Endothelial cell of umbilical vein (primary cell): ENCODE data around the gene C11orf21. TPM values are rescaled to one million over a fixed set of nuclear protein-coding genes. Genes with fewer than 3 reads are reported as not detected.
"Not testable (repeated sequence)": the region's sequence is repeated elsewhere in the genome, so short reads cannot be mapped to it uniquely, and the experiment has no call there.

Experiments used
- BruUV-seq: library from RNA; stranded (reverse); fragments of 400-500 nt; replicated peaks from 2 replicates; lab custom pipeline; 2021; lab: Mats Ljungman, UMichigan
- CTCF ChIA-PET: fragments of 300-600, 350-600 bp; sonication (Branson Sonifier 250); formaldehyde crosslinking; loops from one replicate; lab custom pipeline; 2021; ENCODE audit warnings: antibody characterized with exemption, inconsistent platforms; lab: Charles Lee
- POLR2A ChIA-PET: fragments of 300-600, 350-600 bp; sonication (Branson Sonifier 250); formaldehyde crosslinking; loops from one replicate; lab custom pipeline; 2021; ENCODE audit warnings: antibody characterized with exemption, inconsistent platforms; lab: Charles Lee
- DNase-seq: peaks from one replicate; pipeline ENCODE4 v3.0.0-alpha.2; 2011; ENCODE audit warnings: low read depth, low spot score
- FAIRE-seq: peaks from 2 replicates; lab custom pipeline; 2011; peaks lifted over from hg19 to GRCh38; lab: Jason Lieb, UNC
- H2AFZ ChIP-seq: 2 replicates; pipeline ENCODE4 v1.6.0; 2012; ENCODE audit warnings: low read depth, low read length, control low read depth, inconsistent platforms
- H3K27ac ChIP-seq: 2 replicates; pipeline ENCODE4 v1.5.1; 2011; ENCODE audit warnings: low read depth, mild to moderate bottlenecking, control low read depth, low read length, moderate library complexity; ENCODE audit not compliant: insufficient read depth
- H3K27me3 ChIP-seq, 2 experiments: 2 replicates each; pipeline versions ENCODE4 v1.6.0 to v1.6.1; 2011; ENCODE audit warnings: low read length in 2 of 2, mixed read lengths in 1 of 2; ENCODE audit not compliant: control insufficient read depth in 2 of 2, insufficient read depth in 2 of 2
- H3K36me3 ChIP-seq, 2 experiments: 2 replicates in 1 of 2; 3 replicates in 1 of 2; pipeline ENCODE4 v1.5.1; 2011; ENCODE audit warnings: low read length in 2 of 2, mild to moderate bottlenecking in 1 of 2, moderate library complexity in 1 of 2; ENCODE audit not compliant: control insufficient read depth in 2 of 2, insufficient read depth in 2 of 2; ENCODE audit errors: extremely low read depth in 1 of 2
- H3K4me1 ChIP-seq: 3 replicates; pipeline ENCODE4 v1.5.1; 2011; ENCODE audit warnings: mild to moderate bottlenecking, low read length; ENCODE audit not compliant: control insufficient read depth, insufficient read depth; ENCODE audit errors: extremely low read depth
- H3K4me2 ChIP-seq: 2 replicates; pipeline ENCODE4 v1.6.1; 2011; ENCODE audit warnings: low read length, control low read depth, mixed read lengths; ENCODE audit not compliant: insufficient read depth
- H3K4me3 ChIP-seq, 3 experiments: fragments of 200-600 bp in 1 of 3; sonication (generic), shearing (Covaris generic) in 1 of 3; replicated peaks in 1 of 3; 2 replicates each; pipeline ENCODE4 v1.5.1; 2011 to 2016; ENCODE audit warnings: control low read depth in 3 of 3, low read length in 3 of 3, mild to moderate bottlenecking in 2 of 3, inconsistent platforms in 1 of 3, low read depth in 1 of 3, moderate library complexity in 1 of 3; ENCODE audit not compliant: insufficient read depth in 1 of 3
- H3K79me2 ChIP-seq: 2 replicates; pipeline ENCODE4 v1.6.0; 2012; ENCODE audit warnings: low read length, inconsistent platforms; ENCODE audit not compliant: control insufficient read depth, insufficient read depth
- H3K9ac ChIP-seq: replicated peaks from 2 replicates; pipeline ENCODE3; 2011; ENCODE audit warnings: low read length, control low read depth; ENCODE audit not compliant: insufficient read depth; ENCODE audit errors: extremely low read depth
- H3K9me1 ChIP-seq: replicated peaks from 3 replicates; pipeline ENCODE4 v1.6.0; 2011; ENCODE audit warnings: mild to moderate bottlenecking, low read length; ENCODE audit not compliant: control insufficient read depth, insufficient read depth; ENCODE audit errors: extremely low read depth
- H3K9me3 ChIP-seq: replicated peaks from 2 replicates; pipeline ENCODE4 v1.5.1; 2012; ENCODE audit warnings: low read length, inconsistent platforms; ENCODE audit not compliant: control insufficient read depth, insufficient read depth
- H4K20me1 ChIP-seq: replicated peaks from 2 replicates; pipeline ENCODE3; 2011; ENCODE audit warnings: mild to moderate bottlenecking, low read length; ENCODE audit not compliant: control insufficient read depth, insufficient read depth; ENCODE audit errors: extremely low read depth
- CTCF ChIP-seq, 2 donors: IDR thresholded peaks; 1 replicate in 1 of 2; 2 replicates in 1 of 2; pipeline ENCODE4 v1.5.1; 2011; ENCODE audit warnings: low read length in 2 of 2, mild to moderate bottlenecking in 2 of 2, moderate library complexity in 2 of 2, control low read depth in 1 of 2, inconsistent platforms in 1 of 2, low read depth in 1 of 2; ENCODE audit not compliant: insufficient read depth in 1 of 2; ENCODE audit errors: extremely low read depth in 1 of 2
- EZH2 ChIP-seq: IDR thresholded peaks from 2 replicates; pipeline ENCODE4 v1.6.1; 2012; ENCODE audit warnings: borderline replicate concordance, low read depth, mild to moderate bottlenecking, moderate library complexity, low read length, inconsistent platforms; ENCODE audit not compliant: severe bottlenecking
- FOS ChIP-seq: IDR thresholded peaks from 2 replicates; pipeline ENCODE4 v1.6.1; 2011; ENCODE audit warnings: mild to moderate bottlenecking, low read length, moderate library complexity, borderline replicate concordance; ENCODE audit not compliant: insufficient read depth
- GATA2 ChIP-seq: IDR thresholded peaks from 2 replicates; pipeline ENCODE4 v1.7.0; 2011; ENCODE audit warnings: low read depth, mild to moderate bottlenecking, moderate library complexity, mixed read lengths, low read length; ENCODE audit not compliant: insufficient read length, insufficient read depth
- MAX ChIP-seq: IDR thresholded peaks from 2 replicates; pipeline ENCODE4 v1.6.1; 2011; ENCODE audit not compliant: insufficient read depth, insufficient read length
- MYC ChIP-seq: IDR thresholded peaks from one replicate; pipeline ENCODE4 v1.6.1; 2011; ENCODE audit warnings: mild to moderate bottlenecking, low read depth, low read length
- POLR2A ChIP-seq: IDR thresholded peaks from 2 replicates; pipeline ENCODE4 v1.6.1; 2012; ENCODE audit warnings: low read depth, mild to moderate bottlenecking, control low read depth, low read length
- POLR2AphosphoS5 ChIP-seq: IDR thresholded peaks from 2 replicates; pipeline ENCODE4 v1.6.1; 2012; ENCODE audit warnings: low read depth, mild to moderate bottlenecking, control low read depth, low read length, moderate library complexity; ENCODE audit not compliant: insufficient read depth
- dilution Hi-C: fragments of 300-500 bp; cut with MboI; formaldehyde crosslinking; loops from one replicate; pipeline ENCODE4 v1.15.0; 2019; ENCODE audit warnings: low sequenced_read_pairs; ENCODE audit not compliant: extremely low pct_ligation_motif_present
- intact Hi-C: fragments of 100-400 bp; cut with micrococcal nuclease; formaldehyde crosslinking; loops from one replicate; pipeline ENCODE4 v1.10.0; 2022
- polyA plus RNA-seq, 4 experiments: library from polyadenylated mRNA; depleted of rRNA in 3 of 4; stranded (reverse) in 3 of 4; unstranded in 1 of 4; fragments of >200 nt; gene quantifications; 2 replicates each; pipeline versions ENCODE4 v1.2.1 to v1.2.3, GENCODE V29; 2011 to 2012; ENCODE audit warnings: missing spikeins in 1 of 4
- total RNA-seq: library from RNA; stranded (reverse); gene quantifications from 2 replicates; pipeline ENCODE4 v1.2.3, GENCODE V29; 2021

The C11orf21 gene
- total and polyA plus RNA-seq, 2 donors (not counting 3 experiments of a cell fraction or from before 2014, with no cell fraction given): not detected

- H3K9me1 ChIP-seq: no peaks in the 10 kb centered on the region
- DNase-seq: no peak
Measured at GRCh38 chr11:2342557-2342956, 40.8 kb upstream of the C11orf21 start.

GRCh38 chr11:2338760-2339159, 37.0 kb upstream of the C11orf21 start:
- dilution Hi-C loops, POLR2A ChIA-PET, CTCF ChIA-PET, H3K27ac ChIP-seq, H3K27me3 ChIP-seq, H3K4me1 ChIP-seq, intact Hi-C loops, H3K4me2 ChIP-seq, H2AFZ ChIP-seq, DNase-seq, H3K79me2 ChIP-seq, H4K20me1 ChIP-seq, BruUV-seq, H3K36me3 ChIP-seq, H3K4me3 ChIP-seq, H3K9me3 ChIP-seq, H3K9ac ChIP-seq, FAIRE-seq, H3K9me1 ChIP-seq: not testable (repeated sequence)

More at GRCh38 chr11:2342557-2342956, 40.8 kb upstream of the C11orf21 start:
- no TSS peak for BruUV-seq
- intact Hi-C loops: no loop called here
- no peak overlapping the region for H3K27ac ChIP-seq
- H2AFZ ChIP-seq: no peak overlapping the region
- H4K20me1 ChIP-seq: no peaks in the 10 kb centered on the region
- CTCF ChIA-PET: no interaction called here
- no peak overlapping the region for H3K9ac ChIP-seq
- no peaks in the 10 kb centered on the region for H3K79me2 ChIP-seq
- no peak overlapping the region for H3K4me2 ChIP-seq
- H3K27me3 ChIP-seq: peaks cover 4 to 6% of the 10 kb centered on the region in 2 experiments
- dilution Hi-C loops: no loop called here
- TF ChIP-seq POLR2AphosphoS5: no peak
- no peak for TF ChIP-seq FOS
- no peak for TF ChIP-seq EZH2
- TF ChIP-seq GATA2: no peak
- no peak for TF ChIP-seq CTCF (IDR thresholded peaks at IDR 0.05; ENCODE audit: extremely low read depth in 1 of 2, insufficient read depth in 1 of 2, low read depth in 1 of 2, low read length in 2 of 2)
- no peak for TF ChIP-seq POLR2A
- no peak for TF ChIP-seq MAX
- TF ChIP-seq MYC: no peak
- no peaks in the 10 kb centered on the region for H3K36me3 ChIP-seq
- POLR2A ChIA-PET: no interaction called here
- FAIRE-seq: no peak
- H3K9me3 ChIP-seq: no peaks in the 10 kb centered on the region
- no peaks in the 10 kb centered on the region for H3K4me1 ChIP-seq
- no peak overlapping the region for H3K4me3 ChIP-seq

GRCh38 chr11:2335286-2335685, 33.6 kb upstream of the C11orf21 start:
- BruUV-seq, intact Hi-C loops, H3K27ac ChIP-seq, H3K9me1 ChIP-seq, dilution Hi-C loops, H3K4me2 ChIP-seq, H3K4me1 ChIP-seq, H3K36me3 ChIP-seq, H3K79me2 ChIP-seq, POLR2A ChIA-PET, CTCF ChIA-PET, H3K9me3 ChIP-seq, DNase-seq, FAIRE-seq, H3K4me3 ChIP-seq, H2AFZ ChIP-seq, H4K20me1 ChIP-seq, H3K27me3 ChIP-seq, H3K9ac ChIP-seq: not testable (repeated sequence)
